ENCODE data around the gene ATG13.

DNA sequence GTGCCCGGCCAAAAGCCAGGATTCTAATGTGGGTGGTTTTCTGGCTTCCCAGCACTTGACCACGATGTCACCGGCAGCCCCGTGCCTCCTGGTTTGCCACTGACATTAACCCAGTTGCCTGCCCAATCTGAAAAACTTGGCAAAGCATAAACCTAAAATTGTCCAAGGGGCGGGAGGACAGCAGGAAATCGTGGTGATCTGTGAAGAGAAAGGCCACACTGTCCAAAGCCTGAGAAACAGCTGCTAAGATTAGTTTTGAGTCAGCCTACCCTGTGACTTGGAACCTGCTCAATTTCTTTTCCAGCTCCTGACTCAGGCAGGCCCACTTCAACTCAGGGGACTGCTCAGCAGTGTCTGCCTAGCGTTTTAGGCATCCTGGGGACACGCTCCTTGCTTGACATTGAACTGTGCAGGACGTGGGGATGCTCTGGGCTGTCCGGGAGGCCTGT is 93.5 kb downstream of the ATG13 start:
- TF ChIP-seq EP300 (IDR thresholded peaks at IDR 0.05) (no peak), CTCF (IDR thresholded peaks at IDR 0.05) (no peak), POLR2A (IDR thresholded peaks at IDR 0.05) (no peak)
